Smooth muscle cell (in vitro differentiated cells): ENCODE measurements around the gene GPR62. TPM values are rescaled to one million over a fixed set of nuclear protein-coding genes. Genes with fewer than 3 reads are reported as not detected.

Experiments used
- DNase-seq: peaks from one replicate; lab custom pipeline; 2025; ENCODE audit not compliant: unreplicated experiment; lab: John Stamatoyannopoulos, UW
- H2AFZ ChIP-seq: fragments of 200-600 bp; sonication (generic); 2 replicates; pipeline ENCODE4 v1.6.0; 2016; ENCODE audit warnings: antibody characterized with exemption, low read depth, mild to moderate bottlenecking
- H3F3A ChIP-seq: fragments of 200-600 bp; sonication (generic); 2 replicates; pipeline ENCODE4 v1.6.0; 2017; ENCODE audit warnings: antibody characterized with exemption, low read depth
- H3K27ac ChIP-seq: fragments of 200-600 bp; sonication (generic); 2 replicates; pipeline ENCODE4 v1.5.1; 2016; ENCODE audit warnings: low read depth, mild to moderate bottlenecking
- H3K27me3 ChIP-seq: fragments of 200-600 bp; sonication (generic); 2 replicates; pipeline ENCODE4 v1.6.1; 2016; ENCODE audit warnings: low read depth, mild to moderate bottlenecking
- H3K36me3 ChIP-seq: fragments of 200-600 bp; sonication (generic); 2 replicates; pipeline ENCODE4 v1.5.1; 2016; ENCODE audit warnings: low read depth
- H3K4me1 ChIP-seq: fragments of 200-600 bp; sonication (generic); 2 replicates; pipeline ENCODE4 v1.5.1; 2016; ENCODE audit warnings: low read depth
- H3K4me2 ChIP-seq: fragments of 200-600 bp; sonication (generic); 2 replicates; pipeline ENCODE4 v1.6.0; 2016; ENCODE audit warnings: mild to moderate bottlenecking
- H3K4me3 ChIP-seq: fragments of 200-600 bp; sonication (generic); 2 replicates; pipeline ENCODE4 v1.5.1; 2016; ENCODE audit warnings: mild to moderate bottlenecking
- H3K79me2 ChIP-seq: fragments of 200-600 bp; sonication (generic); 2 replicates; pipeline ENCODE4 v1.6.0; 2016; ENCODE audit warnings: low read depth, mild to moderate bottlenecking
- H3K9ac ChIP-seq: fragments of 200-600 bp; sonication (generic); 2 replicates; pipeline ENCODE4 v1.6.0; 2016; ENCODE audit warnings: low read depth
- H3K9me3 ChIP-seq: fragments of 200-600 bp; sonication (generic); replicated peaks from 2 replicates; pipeline ENCODE4 v1.5.1; 2016; ENCODE audit warnings: low read depth
- H4K20me1 ChIP-seq: fragments of 200-600 bp; sonication (generic); 2 replicates; pipeline ENCODE4 v1.6.0; 2016; ENCODE audit warnings: low read depth
- WGBS: methylation state at CpG from one replicate; pipeline ENCODE4 v1.1.7; 2016; ENCODE audit warnings: low lambda C conversion rate; 5-methylcytosine and 5-hydroxymethylcytosine counted together
- polyA plus RNA-seq: library from polyadenylated mRNA; unstranded; fragments of >200 nt; fragmentation: Nextera tagmentation; extraction: Ambion mirVana; gene quantifications from 2 replicates; pipeline ENCODE4 v1.2.1, GENCODE V29; 2016
- total RNA-seq: library from RNA; depleted of rRNA; stranded (reverse); fragments of >200 nt; gene quantifications from 2 replicates; pipeline ENCODE4 v1.2.3, GENCODE V29; 2014
- TF ChIP-seq, protein P1 (sequence below): fragments of 200-600 bp; sonication (generic); IDR thresholded peaks from 2 replicates; pipeline ENCODE4 v1.5.1; 2017; ENCODE audit warnings: borderline replicate concordance, mild to moderate bottlenecking, antibody characterized with exemption; ENCODE audit not compliant: insufficient read depth, poor library complexity, severe bottlenecking

Gene GPR62
- total and polyA plus RNA-seq, 2 experiments from 2014 or later = 0.09 to 0.18 TPM

DNA sequence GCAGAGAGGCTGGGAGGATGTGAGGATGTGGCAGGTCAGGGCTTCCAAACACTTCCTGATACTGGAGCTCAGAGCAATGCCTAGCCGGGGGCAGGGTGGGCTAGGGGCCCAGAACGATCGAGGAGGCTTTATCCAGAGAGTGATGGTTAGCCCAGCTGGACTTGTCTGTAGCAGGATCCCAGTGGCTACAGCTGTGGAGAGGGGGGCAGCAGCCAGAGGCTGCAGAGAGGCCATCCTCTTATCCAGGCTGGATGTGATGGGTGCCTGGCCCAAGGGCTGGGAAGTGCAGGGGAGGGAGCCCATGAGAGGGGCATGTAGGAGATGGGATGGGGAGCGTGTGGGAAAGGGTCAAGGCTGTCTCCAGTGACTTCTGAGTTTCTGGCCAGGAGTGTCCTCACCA is 8.4 kb upstream of the GPR62 start:
- H4K20me1 ChIP-seq = no peaks in the 10 kb centered on the region
- H3K4me1 ChIP-seq = no peaks in the 10 kb centered on the region
- no peaks in the 10 kb centered on the region for H3F3A ChIP-seq
- no peak overlapping the region for H3K27ac ChIP-seq
- H3K4me2 ChIP-seq = no peak overlapping the region
- H2AFZ ChIP-seq = no peak overlapping the region
- 84% methylated on average over 4 of the region's 4 CpGs for WGBS
- DNase-seq = no peak
- H3K79me2 ChIP-seq = no peaks in the 10 kb centered on the region
- TF ChIP-seq, protein P1, sequence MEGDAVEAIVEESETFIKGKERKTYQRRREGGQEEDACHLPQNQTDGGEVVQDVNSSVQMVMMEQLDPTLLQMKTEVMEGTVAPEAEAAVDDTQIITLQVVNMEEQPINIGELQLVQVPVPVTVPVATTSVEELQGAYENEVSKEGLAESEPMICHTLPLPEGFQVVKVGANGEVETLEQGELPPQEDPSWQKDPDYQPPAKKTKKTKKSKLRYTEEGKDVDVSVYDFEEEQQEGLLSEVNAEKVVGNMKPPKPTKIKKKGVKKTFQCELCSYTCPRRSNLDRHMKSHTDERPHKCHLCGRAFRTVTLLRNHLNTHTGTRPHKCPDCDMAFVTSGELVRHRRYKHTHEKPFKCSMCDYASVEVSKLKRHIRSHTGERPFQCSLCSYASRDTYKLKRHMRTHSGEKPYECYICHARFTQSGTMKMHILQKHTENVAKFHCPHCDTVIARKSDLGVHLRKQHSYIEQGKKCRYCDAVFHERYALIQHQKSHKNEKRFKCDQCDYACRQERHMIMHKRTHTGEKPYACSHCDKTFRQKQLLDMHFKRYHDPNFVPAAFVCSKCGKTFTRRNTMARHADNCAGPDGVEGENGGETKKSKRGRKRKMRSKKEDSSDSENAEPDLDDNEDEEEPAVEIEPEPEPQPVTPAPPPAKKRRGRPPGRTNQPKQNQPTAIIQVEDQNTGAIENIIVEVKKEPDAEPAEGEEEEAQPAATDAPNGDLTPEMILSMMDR = no peak
- no peaks in the 10 kb centered on the region for H3K9me3 ChIP-seq
- H3K36me3 ChIP-seq = no peaks in the 10 kb centered on the region
- H3K9ac ChIP-seq = no peak overlapping the region
- no peak overlapping the region for H3K4me3 ChIP-seq
- no peaks in the 10 kb centered on the region for H3K27me3 ChIP-seq

DNA sequence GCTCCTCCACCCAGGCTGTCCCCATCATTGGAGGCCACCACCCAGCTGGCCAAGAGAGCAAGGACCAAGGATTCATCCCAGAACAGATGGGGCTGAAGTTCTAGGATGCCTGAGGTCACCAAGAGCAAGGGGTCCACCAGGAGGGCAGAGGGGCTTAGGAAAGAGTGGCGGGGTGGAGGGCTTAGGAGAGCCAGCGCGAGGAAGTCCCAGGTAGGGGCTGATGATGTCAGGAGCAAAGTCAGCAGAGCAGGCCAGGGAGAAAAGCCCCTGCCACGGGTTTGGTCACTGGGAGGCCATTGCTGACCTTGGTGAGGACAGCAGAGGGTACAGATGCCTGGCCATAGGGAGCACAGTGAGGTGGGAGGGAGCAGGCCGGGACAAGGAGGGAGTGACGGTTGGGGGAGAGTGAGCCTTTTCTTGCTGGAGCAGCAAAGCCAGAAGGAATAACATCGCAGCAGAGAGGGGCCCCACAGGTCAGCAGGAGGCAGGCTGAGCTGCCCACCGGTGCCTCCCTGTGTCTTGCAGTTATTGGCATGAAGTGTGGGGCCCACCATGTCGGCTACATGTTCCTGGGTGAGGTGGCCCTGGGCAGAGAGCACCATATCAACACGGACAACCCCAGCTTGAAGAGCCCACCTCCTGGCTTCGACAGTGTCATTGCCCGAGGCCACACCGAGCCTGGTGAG is 7.8 kb upstream of the GPR62 start:
- no peaks in the 10 kb centered on the region for H3K9me3 ChIP-seq
- no peak overlapping the region for H2AFZ ChIP-seq
- H3F3A ChIP-seq = no peaks in the 10 kb centered on the region
- H4K20me1 ChIP-seq = no peaks in the 10 kb centered on the region
- H3K36me3 ChIP-seq = no peaks in the 10 kb centered on the region
- no peak for DNase-seq
- no peak overlapping the region for H3K9ac ChIP-seq
- no peaks in the 10 kb centered on the region for H3K4me1 ChIP-seq
- TF ChIP-seq, protein P1 = no peak
- H3K4me2 ChIP-seq = no peak overlapping the region
- H3K4me3 ChIP-seq = no peak overlapping the region
- 82% methylated on average over 13 of the region's 13 CpGs for WGBS
- H3K79me2 ChIP-seq = no peaks in the 10 kb centered on the region
- no peak overlapping the region for H3K27ac ChIP-seq
- H3K27me3 ChIP-seq = no peaks in the 10 kb centered on the region

DNA sequence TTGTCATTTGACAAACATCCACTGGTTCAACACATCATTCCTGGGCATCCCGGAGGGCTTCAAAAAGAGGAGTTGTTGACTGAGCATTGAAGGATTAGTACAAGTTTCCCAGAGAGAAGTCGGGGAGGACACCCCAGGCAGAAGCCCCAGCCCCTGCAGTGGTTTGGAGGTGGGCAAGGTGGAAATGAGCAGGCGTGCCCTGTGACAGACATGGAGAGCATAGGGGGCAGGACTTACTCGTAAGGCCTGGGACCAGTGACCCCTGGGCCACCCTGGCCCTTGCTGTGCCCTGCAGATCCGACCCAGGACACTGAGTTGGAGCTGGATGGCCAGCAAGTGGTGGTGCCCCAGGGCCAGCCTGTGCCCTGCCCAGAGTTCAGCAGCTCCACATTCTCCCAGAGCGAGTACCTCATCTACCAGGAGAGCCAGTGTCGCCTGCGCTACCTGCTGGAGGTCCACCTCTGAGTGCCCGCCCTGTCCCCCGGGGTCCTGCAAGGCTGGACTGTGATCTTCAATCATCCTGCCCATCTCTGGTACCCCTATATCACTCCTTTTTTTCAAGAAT is 7.1 kb upstream of the GPR62 start:
- Histone ChIP-seq H3K27me3 (no peaks in the 10 kb centered on the region), H3F3A (no peaks in the 10 kb centered on the region), H2AFZ (no peak overlapping the region), H3K4me2 (no peak overlapping the region), H3K9ac (no peak overlapping the region), H3K4me3 (no peak overlapping the region), H3K36me3 (no peaks in the 10 kb centered on the region), H3K27ac (no peak overlapping the region), H3K9me3 (no peaks in the 10 kb centered on the region), H3K4me1 (no peaks in the 10 kb centered on the region), H3K79me2 (no peaks in the 10 kb centered on the region), H4K20me1 (no peaks in the 10 kb centered on the region)
- TF ChIP-seq, protein P1 = no peak
- no peak for DNase-seq
- WGBS = 92% methylated on average over 10 of the region's 10 CpGs

DNA sequence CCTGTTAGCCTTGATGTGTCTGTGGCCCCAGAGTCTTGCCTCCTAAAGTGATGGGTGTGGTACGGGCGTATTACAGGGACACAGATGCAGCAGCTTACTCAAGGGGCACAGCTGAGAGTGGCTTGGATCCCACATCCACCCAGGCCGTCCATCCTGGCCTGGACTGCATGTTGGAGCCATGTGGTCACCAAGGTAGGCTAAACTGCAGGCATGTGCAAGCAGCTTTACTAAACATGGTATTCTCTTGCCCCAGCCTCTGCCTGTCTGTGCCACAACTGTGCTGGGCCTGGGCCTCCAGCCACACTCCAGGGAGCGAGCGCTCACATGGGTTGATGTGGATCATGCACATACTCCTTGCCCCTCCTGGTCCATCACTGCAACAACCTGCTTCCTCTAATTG is 6.1 kb upstream of the GPR62 start:
- Histone ChIP-seq H3K4me1 (no peaks in the 10 kb centered on the region), H3K4me2 (no peak overlapping the region), H3F3A (no peaks in the 10 kb centered on the region), H2AFZ (no peak overlapping the region), H3K4me3 (no peak overlapping the region), H3K79me2 (no peaks in the 10 kb centered on the region), H3K27me3 (peaks cover 4% of the 10 kb centered on the region), H3K9me3 (no peaks in the 10 kb centered on the region), H3K36me3 (no peaks in the 10 kb centered on the region), H4K20me1 (no peaks in the 10 kb centered on the region), H3K9ac (no peak overlapping the region), H3K27ac (no peak overlapping the region)
- DNase-seq = no peak
- WGBS = 88% methylated on average over 5 of the region's 5 CpGs
- TF ChIP-seq, protein P1 = no peak
